Suprapubic skin (tissue), 3 donors: Measurements from ENCODE around the gene TTLL3.

Experiments used
- POLR2AphosphoS5 ChIP-seq, 3 donors: sonication (generic); formaldehyde crosslinking; IDR thresholded peaks; one replicate each; pipeline ENCODE4 v1.6.1; 2017; ENCODE audit warnings: antibody characterized with exemption in 3 of 3
- TF ChIP-seq, protein P1 (sequence below), 2 donors: fragments of 200-600 bp in 1 of 2; fragments of 450-650 bp in 1 of 2; sonication (generic) in 1 of 2; IDR thresholded peaks; one replicate each; pipeline ENCODE4 v1.5.1; 2016 to 2019; ENCODE audit warnings: antibody characterized with exemption in 2 of 2, mild to moderate bottlenecking in 1 of 2, moderate library complexity in 1 of 2

DNA sequence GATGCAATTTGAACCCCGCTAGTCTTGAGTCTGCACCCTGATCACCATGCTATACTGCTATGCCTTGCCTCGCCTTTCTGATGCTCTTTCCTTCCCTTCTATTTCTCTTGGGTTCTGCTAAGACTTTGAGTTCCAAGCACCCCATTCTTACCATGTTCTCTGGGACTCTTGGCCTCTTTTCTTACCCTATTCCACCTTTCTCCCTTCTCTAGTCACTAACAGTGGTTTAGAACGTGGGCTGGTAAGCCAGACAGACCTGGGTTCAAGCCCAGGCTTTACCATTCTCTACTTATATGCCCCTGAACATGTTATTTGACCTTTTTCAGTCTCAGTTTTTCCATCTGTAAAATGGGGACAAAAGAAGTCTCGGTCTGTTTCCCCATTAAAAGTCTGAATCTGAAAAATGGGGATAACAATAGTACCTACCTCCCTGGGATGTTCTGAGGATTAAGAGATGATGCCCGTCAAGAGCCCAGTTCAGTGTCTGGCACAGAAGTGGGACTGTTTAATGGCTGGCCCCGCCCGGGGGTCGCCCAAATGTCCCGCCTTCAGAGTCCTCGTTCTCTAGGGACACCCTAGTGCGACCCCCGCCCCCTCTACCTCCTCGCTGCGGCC lies 18.2 kb upstream of the TTLL3 start:
- no peak for TF ChIP-seq POLR2AphosphoS5 (IDR thresholded peaks at IDR 0.05)
- TF ChIP-seq, protein P1, sequence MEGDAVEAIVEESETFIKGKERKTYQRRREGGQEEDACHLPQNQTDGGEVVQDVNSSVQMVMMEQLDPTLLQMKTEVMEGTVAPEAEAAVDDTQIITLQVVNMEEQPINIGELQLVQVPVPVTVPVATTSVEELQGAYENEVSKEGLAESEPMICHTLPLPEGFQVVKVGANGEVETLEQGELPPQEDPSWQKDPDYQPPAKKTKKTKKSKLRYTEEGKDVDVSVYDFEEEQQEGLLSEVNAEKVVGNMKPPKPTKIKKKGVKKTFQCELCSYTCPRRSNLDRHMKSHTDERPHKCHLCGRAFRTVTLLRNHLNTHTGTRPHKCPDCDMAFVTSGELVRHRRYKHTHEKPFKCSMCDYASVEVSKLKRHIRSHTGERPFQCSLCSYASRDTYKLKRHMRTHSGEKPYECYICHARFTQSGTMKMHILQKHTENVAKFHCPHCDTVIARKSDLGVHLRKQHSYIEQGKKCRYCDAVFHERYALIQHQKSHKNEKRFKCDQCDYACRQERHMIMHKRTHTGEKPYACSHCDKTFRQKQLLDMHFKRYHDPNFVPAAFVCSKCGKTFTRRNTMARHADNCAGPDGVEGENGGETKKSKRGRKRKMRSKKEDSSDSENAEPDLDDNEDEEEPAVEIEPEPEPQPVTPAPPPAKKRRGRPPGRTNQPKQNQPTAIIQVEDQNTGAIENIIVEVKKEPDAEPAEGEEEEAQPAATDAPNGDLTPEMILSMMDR (IDR thresholded peaks at IDR 0.05), result no peak
